ENCODE data around the gene PARD6G. TPM values are rescaled to one million over a fixed set of nuclear protein-coding genes. Genes with fewer than 3 reads are reported as not detected.

The PARD6G gene
- total and polyA plus RNA-seq, 2 of the 8 experiments (the other 6 are each of a cell fraction or from before 2014, with no cell fraction given) = 11.3 to 17.9 TPM

DNA sequence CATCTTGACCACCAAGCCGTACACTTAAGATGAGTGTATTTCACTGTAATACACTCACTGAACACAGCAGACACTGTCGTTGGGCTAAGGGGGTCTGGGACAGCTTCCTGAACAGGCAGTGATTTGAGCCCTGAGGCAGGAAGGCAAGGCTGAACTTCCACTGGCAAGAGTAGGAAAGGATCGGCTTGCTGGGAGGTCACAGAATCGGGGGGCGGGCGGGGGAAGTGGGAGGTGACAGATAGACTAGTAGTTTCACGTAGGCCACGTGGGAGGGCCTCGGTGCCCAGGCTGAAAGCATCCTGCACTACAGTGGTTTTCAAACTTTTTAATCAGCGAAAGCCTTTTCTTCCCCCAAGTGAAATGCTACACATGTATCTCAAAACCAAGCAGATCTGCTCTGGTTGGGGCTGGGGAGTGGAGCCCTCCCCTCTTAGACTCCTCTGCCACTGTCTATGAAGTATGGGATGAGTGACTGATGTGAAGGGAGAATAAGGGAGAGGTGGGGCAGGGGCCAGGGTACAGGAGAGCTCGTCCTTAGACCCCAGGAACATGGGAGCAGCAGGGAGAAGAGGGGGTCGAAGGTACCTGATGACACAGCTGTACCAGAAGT lies 8.6 kb downstream of the PARD6G start:
- Histone ChIP-seq H3K23ac (ENCODE audit: insufficient read length) (no peak overlapping the region), H2BK12ac (ENCODE audit: low read depth, low read length) (no peak overlapping the region)

More for the DNA sequence above, 8.6 kb downstream of the PARD6G start:
- H3K79me1 ChIP-seq (ENCODE audit: low read depth, low read length) = peaks cover 4% of the 10 kb centered on the region
- peaks cover 0 to 18% of the 10 kb centered on the region in 2 experiments; a peak in 3 of 4 replicates for H3K79me2 ChIP-seq (ENCODE audit: control insufficient read depth in 1 of 2, insufficient read depth in 2 of 2, low read length in 2 of 2)
- H2BK20ac ChIP-seq (ENCODE audit: low read length) = no peak overlapping the region
- H4K8ac ChIP-seq (ENCODE audit: extremely low read depth, insufficient read depth, low read length) = no peak overlapping the region
- H4K20me1 ChIP-seq (replicated peaks in 1 of 2; ENCODE audit: control insufficient read depth in 1 of 2, insufficient read depth in 2 of 2, low read length in 2 of 2) = peaks cover 9 to 23% of the 10 kb centered on the region in 2 experiments
- no peaks in the 10 kb centered on the region for H3K23me2 ChIP-seq (ENCODE audit: low read depth, low read length)
- CTCF ChIA-PET (ENCODE audit: partially characterized antibody) = interaction anchor here (1.3 to 7.5 kb wide), 7 partner anchors 18 to 73 kb away, joined by 3 to 70 read pairs (median 11); no protein-coding TSS in a partner anchor
- peaks cover 0 to 4% (median 0%) of the 10 kb centered on the region in 4 experiments; a peak in 3 of 7 replicates for H3K4me1 ChIP-seq (replicated peaks in 1 of 4; ENCODE audit: control insufficient read depth in 3 of 4, insufficient read depth in 4 of 4, low read length in 3 of 4)
- H3K9me3 ChIP-seq (ENCODE audit: insufficient read depth in 2 of 2, low read depth in 1 of 2, low read length in 1 of 2) = no peaks in the 10 kb centered on the region
- POLR2A ChIA-PET (ENCODE audit: partially characterized antibody) = no interaction called here
- H3K4me3 ChIP-seq (ENCODE audit: extremely low read depth in 1 of 4, insufficient read depth in 2 of 4, low read depth in 3 of 4, low read length in 4 of 4) = no peak overlapping the region
- no peak overlapping the region for H2AK5ac ChIP-seq (ENCODE audit: low read depth, low read length)
- no peaks in the 10 kb centered on the region for H3K36me3 ChIP-seq (ENCODE audit: control insufficient read depth in 2 of 4, insufficient read depth in 4 of 4, low read length in 3 of 4)
- 89% methylated on average over 9 of the region's 12 CpGs; no CpG with 5 or more reads in 1 of the 2 experiments for WGBS, 2 experiments (ENCODE audit: extremely low coverage in 1 of 2, insufficient coverage in 1 of 2, insufficient read length in 1 of 2, insufficient replicate concordance in 2 of 2, low coverage in 1 of 2, low lambda C conversion rate in 2 of 2, missing lambda C conversion rate in 1 of 2)
- 0 out of 2 replicates have a peak overlapping the region, but pooled peaks have one; percentile 29 for H2BK15ac ChIP-seq (ENCODE audit: low read length)
- no peak overlapping the region for H2AFZ ChIP-seq (ENCODE audit: low read length)
- FAIRE-seq (no peak), DNase-seq (ENCODE audit: low read depth in 1 of 2, low spot score in 2 of 2) (no peak)
- H2BK5ac ChIP-seq (ENCODE audit: low read depth, low read length) = no peak overlapping the region
- no peak for TF ChIP-seq NANOG (IDR thresholded peaks at IDR 0.05; ENCODE audit: insufficient read depth, low read depth, low read length, poor library complexity, severe bottlenecking)
- no peak for TF ChIP-seq JUND (IDR thresholded peaks at IDR 0.05; ENCODE audit: low read length)
- no peak for TF ChIP-seq GABPA (IDR thresholded peaks at IDR 0.05; ENCODE audit: borderline replicate concordance, insufficient read depth, low read length)
- no peak for TF ChIP-seq JUN (IDR thresholded peaks at IDR 0.05; ENCODE audit: low read depth, low read length)
- TF ChIP-seq CBX8 (IDR thresholded peaks at IDR 0.05; ENCODE audit: borderline replicate concordance, low read depth, low read length) = no peak
- TF ChIP-seq TEAD4 (IDR thresholded peaks at IDR 0.05; ENCODE audit: low read depth, low read length) = no peak
- H3K56ac ChIP-seq (replicated peaks; ENCODE audit: insufficient read length, low read depth, low read length) = no peak overlapping the region
- H2BK120ac ChIP-seq (replicated peaks; ENCODE audit: low read depth, low read length) = no peak overlapping the region
- no peak overlapping the region for H3K27ac ChIP-seq (ENCODE audit: low read depth, low read length)
- H3K9ac ChIP-seq (replicated peaks in 1 of 4; ENCODE audit: extremely low read depth in 1 of 4, low read depth in 3 of 4, low read length in 3 of 4) = no peak overlapping the region
- no peak overlapping the region for H3K4me2 ChIP-seq (ENCODE audit: insufficient read depth in 1 of 2, low read depth in 2 of 2, low read length in 2 of 2)
- no peak overlapping the region for H4K91ac ChIP-seq (replicated peaks; ENCODE audit: insufficient read length, low read length)
- no peak overlapping the region for H3K18ac ChIP-seq (ENCODE audit: extremely low read depth, low read length)
- H3K14ac ChIP-seq (ENCODE audit: insufficient read length) = no peak overlapping the region
- H3K27me3 ChIP-seq (replicated peaks in 1 of 4; ENCODE audit: control insufficient read depth in 3 of 4, extremely low read depth in 1 of 4, insufficient read depth in 3 of 4, low read length in 3 of 4) = no peaks in the 10 kb centered on the region
- H3K4ac ChIP-seq (replicated peaks; ENCODE audit: insufficient read length, low read depth, low read length) = no peak overlapping the region
- H4K5ac ChIP-seq (ENCODE audit: insufficient read length, low read depth, low read length) = no peak overlapping the region

All from H1 (cell line).